22Rv1 (cell line): ENCODE data around the gene AATK.

Experiments
- ZFX ChIP-seq: fragments of 450-650 bp; IDR thresholded peaks from 2 replicates; pipeline ENCODE4 v1.6.1; 2017; ENCODE audit warnings: antibody characterized with exemption, borderline replicate concordance
- TF ChIP-seq, protein P1 (sequence below): fragments of 450-650 bp; IDR thresholded peaks from 2 replicates; pipeline ENCODE4 v1.5.1; 2017; ENCODE audit warnings: mild to moderate bottlenecking

GRCh38 chr17:81092518-81093095 is 73.4 kb downstream of the AATK start:
- no peak for TF ChIP-seq ZFX
- TF ChIP-seq, protein P1, sequence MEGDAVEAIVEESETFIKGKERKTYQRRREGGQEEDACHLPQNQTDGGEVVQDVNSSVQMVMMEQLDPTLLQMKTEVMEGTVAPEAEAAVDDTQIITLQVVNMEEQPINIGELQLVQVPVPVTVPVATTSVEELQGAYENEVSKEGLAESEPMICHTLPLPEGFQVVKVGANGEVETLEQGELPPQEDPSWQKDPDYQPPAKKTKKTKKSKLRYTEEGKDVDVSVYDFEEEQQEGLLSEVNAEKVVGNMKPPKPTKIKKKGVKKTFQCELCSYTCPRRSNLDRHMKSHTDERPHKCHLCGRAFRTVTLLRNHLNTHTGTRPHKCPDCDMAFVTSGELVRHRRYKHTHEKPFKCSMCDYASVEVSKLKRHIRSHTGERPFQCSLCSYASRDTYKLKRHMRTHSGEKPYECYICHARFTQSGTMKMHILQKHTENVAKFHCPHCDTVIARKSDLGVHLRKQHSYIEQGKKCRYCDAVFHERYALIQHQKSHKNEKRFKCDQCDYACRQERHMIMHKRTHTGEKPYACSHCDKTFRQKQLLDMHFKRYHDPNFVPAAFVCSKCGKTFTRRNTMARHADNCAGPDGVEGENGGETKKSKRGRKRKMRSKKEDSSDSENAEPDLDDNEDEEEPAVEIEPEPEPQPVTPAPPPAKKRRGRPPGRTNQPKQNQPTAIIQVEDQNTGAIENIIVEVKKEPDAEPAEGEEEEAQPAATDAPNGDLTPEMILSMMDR = no peak
